ENCODE measurements around the gene NOTUM.

Gene NOTUM

DNA sequence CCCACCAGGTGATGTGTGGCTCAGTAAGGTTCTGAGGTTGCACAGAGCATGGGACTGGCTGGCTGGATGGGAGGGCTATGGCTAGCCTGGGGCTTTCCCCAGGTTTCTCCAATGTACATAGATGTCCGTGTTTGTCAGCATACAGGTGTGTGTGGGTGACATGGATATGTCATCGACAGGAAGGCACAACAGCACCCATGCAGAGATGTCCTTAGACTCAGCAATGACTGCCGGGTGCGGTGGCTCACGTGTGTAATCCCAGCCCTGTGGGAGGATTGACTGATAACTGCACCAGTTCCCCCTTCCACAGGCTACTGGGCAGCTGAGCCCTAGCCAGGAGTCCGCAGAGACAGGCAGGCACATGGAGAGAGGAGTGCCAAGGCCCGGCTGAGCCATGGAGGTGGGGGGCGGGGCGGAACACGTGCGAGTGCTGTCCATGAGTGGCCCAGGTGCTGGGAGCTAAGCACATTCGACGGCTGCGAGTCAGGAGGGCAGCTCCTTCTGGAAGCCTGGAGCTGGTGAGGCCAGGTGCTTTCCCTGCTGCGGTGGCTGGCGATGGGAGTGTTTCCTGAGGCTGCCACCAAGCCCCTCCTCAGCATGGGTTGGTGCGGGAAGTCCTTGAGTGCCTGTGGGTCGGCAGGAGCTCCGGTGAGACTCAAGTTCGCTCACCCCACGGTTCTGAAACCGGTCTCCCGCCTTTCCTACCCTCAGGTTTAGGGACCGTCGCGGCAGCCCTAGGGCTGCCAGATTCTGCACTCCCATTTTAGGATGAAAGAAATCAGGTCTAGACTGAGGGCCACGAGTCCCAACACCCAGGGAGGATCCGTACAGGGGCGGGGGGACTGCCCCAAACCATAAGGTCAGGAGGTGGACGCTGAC, 15.6 kb upstream of the NOTUM start:
- WGBS (ENCODE audit: insufficient coverage, insufficient read length): no CpG with 5 or more reads among the region's 30 CpGs
- Histone ChIP-seq H3K36me3 (ENCODE audit: control insufficient read depth, insufficient read depth, low read length) (0 out of 2 replicates have a peak, but pooled peaks cover 2% of the 10 kb centered on the region), H3K27me3 (ENCODE audit: control insufficient read depth, insufficient read depth, low read length) (no peaks in the 10 kb centered on the region; the same call in 1 of the 2 replicates), H3K4me1 (ENCODE audit: control insufficient read depth, insufficient read depth, low read length) (no peaks in the 10 kb centered on the region), H3K4me3 (ENCODE audit: low read length) (peak overlapping the region; percentile 77; the same call in 1 of the 2 replicates), H3K9me3 (ENCODE audit: control insufficient read depth, insufficient read depth, low read length) (no peaks in the 10 kb centered on the region), H3K27ac (ENCODE audit: low read length) (no peak overlapping the region)
- no peak for DNase-seq (ENCODE audit: low read depth, low spot score)

DNA sequence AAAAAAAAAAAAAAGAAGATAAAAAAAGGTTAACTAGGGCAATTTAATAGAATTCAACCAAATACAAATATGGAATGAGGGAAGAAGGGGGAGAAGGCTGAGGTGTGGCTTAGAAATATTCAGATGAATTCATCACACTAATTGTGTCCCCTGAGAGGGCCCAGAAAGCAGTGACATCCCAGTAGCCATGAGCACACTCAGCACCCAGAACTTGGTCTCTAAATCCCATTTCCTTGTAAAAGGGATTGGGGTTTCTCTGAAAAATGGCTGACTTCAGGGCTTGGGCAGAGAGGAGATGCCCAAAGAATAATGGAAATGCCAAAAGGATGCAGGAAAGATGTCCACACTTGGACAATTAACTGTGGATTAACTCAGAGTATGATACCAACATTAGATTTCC, 12.4 kb upstream of the NOTUM start:
- H3K36me3 ChIP-seq (ENCODE audit: control insufficient read depth, insufficient read depth, low read length): no peaks in the 10 kb centered on the region
- H3K4me1 ChIP-seq (ENCODE audit: control insufficient read depth, insufficient read depth, low read length): no peaks in the 10 kb centered on the region
- no peaks in the 10 kb centered on the region for H3K9me3 ChIP-seq (ENCODE audit: control insufficient read depth, insufficient read depth, low read length)

DNA sequence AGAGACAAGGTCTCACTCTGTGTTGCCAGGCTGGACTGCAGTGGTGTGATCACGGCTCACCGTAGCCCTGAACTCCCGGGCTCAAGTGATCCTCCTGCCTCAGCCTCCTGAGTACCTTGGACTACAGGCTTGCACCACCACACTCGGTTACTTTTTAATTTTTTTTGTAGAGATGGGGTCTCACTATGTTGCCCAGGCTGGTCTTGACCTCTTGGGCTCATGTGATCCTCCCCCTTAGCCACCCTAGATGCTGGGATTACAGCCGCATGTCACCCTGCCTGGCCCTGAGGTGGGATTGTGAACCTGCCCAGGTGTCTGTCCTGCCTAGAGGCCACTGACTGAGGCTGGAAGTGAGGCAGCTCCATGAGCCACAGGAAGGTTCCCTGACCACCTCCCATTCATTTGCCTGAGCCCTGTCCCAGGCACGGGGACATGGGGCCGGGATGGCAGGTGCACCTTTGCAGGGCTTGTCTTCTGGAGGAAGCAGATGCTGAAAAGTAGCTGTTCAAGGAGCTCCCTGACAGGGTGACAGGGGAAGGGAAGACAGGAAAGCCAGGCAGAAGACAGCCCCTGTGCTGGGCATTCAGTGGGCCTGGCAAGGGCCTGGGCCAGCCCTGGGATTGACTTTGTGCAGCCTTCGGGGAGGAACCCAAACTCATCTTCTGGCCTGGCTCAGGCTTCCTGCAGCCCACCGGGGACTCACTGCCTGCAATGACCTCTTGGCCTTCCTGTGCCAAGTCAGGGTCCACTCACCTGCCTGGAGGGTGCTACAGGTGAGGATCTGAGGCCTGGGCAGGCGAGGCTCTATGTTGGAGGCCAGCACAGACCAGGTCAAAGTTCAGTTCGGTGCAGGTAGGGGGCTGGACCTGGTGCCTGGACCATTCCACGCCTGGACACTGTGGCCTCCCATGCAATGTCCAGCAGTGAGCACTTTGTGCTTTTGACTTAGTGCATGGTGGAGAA, 8.1 kb upstream of the NOTUM start:
- H3K27me3 ChIP-seq (ENCODE audit: control insufficient read depth, insufficient read depth, low read length): no peaks in the 10 kb centered on the region
- peaks cover 13% of the 10 kb centered on the region for H3K4me1 ChIP-seq (ENCODE audit: control insufficient read depth, insufficient read depth, low read length)
- no peak overlapping the region for H3K27ac ChIP-seq (ENCODE audit: low read length)
- WGBS (ENCODE audit: insufficient coverage, insufficient read length): no CpG with 5 or more reads among the region's 12 CpGs
- DNase-seq (ENCODE audit: low read depth, low spot score): no peak
- H3K36me3 ChIP-seq (ENCODE audit: control insufficient read depth, insufficient read depth, low read length): no peaks in the 10 kb centered on the region
- H3K9me3 ChIP-seq (ENCODE audit: control insufficient read depth, insufficient read depth, low read length): no peaks in the 10 kb centered on the region
- H3K4me3 ChIP-seq (ENCODE audit: low read length): no peak overlapping the region

More for the DNA sequence above, 12.4 kb upstream of the NOTUM start:
- Histone ChIP-seq H3K27me3 (ENCODE audit: control insufficient read depth, insufficient read depth, low read length) (no peaks in the 10 kb centered on the region; the same call in 1 of the 2 replicates), H3K27ac (ENCODE audit: low read length) (no peak overlapping the region), H3K4me3 (ENCODE audit: low read length) (no peak overlapping the region)
- DNase-seq (ENCODE audit: low read depth, low spot score): no peak

DNA sequence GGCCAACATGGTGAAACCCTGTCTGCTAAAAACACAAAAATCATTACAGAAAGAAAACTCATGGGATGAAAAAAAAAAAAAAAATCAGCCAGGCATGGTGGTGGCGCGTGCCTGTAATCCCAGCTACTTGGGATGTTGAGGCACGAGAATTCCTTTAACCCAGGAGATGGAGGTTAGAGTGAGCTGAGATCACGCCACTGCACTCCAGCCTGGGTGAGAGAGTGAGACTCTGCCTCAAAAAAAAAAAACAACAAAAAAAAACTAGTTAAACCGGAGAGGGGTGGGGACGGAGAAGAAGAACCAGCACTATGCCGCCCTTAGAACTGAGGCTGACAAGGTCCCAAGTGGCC, 7.4 kb upstream of the NOTUM start:
- no peak overlapping the region for H3K27ac ChIP-seq (ENCODE audit: low read length)
- WGBS (ENCODE audit: insufficient coverage, insufficient read length): no CpG with 5 or more reads among the region's 7 CpGs
- no peaks in the 10 kb centered on the region for H3K9me3 ChIP-seq (ENCODE audit: control insufficient read depth, insufficient read depth, low read length)
- H3K27me3 ChIP-seq (ENCODE audit: control insufficient read depth, insufficient read depth, low read length): no peaks in the 10 kb centered on the region
- no peak for DNase-seq (ENCODE audit: low read depth, low spot score)
- peaks cover 13% of the 10 kb centered on the region for H3K4me1 ChIP-seq (ENCODE audit: control insufficient read depth, insufficient read depth, low read length)
- no peak overlapping the region for H3K4me3 ChIP-seq (ENCODE audit: low read length)
- H3K36me3 ChIP-seq (ENCODE audit: control insufficient read depth, insufficient read depth, low read length): no peaks in the 10 kb centered on the region

DNA sequence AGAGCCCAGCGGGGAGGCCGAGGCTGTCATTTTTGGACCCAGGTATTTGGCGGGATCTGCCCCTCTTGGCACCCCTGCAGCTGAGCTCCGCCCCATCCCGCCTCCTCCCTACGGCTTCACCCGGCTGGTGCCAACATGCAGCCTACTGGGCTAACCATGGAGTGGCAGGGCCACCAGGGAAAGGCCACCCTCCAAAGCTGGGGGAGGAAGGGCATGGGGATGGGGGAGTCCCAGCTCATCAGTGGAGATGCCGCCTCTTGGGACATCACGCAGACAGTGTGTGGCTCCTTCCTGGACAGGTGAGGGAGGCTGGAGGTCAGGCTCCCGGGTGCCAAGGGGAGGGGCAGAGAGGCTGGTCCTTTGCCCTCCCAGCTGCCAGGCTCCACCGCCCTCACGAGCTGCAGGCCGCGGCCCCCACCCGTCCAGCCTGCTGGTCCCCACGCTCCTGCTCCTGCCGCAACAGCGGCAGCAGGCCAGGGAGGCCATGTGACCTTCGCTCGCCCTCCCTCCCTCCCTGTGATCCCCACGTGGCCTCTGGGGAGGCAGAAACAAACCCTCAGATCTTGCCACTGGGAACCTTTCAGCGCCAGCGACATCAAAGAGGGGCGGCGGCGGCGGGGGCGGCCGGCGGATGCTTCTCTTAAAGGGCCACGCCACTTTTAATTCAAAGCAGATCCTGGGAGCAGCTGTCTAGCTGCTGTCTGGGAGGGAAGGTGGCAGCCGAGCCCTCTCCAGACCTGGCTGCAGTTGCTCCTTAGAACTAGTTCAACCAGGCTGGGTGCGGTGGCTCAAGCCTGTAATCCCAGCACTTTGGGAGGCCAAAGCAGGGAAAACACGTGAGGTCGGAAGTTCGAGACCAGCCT, 6.8 kb upstream of the NOTUM start:
- no peaks in the 10 kb centered on the region for H3K36me3 ChIP-seq (ENCODE audit: control insufficient read depth, insufficient read depth, low read length)
- H3K9me3 ChIP-seq (ENCODE audit: control insufficient read depth, insufficient read depth, low read length): no peaks in the 10 kb centered on the region
- no CpG with 5 or more reads among the region's 36 CpGs for WGBS (ENCODE audit: insufficient coverage, insufficient read length)
- no peak overlapping the region for H3K4me3 ChIP-seq (ENCODE audit: low read length)
- no peak for DNase-seq (ENCODE audit: low read depth, low spot score)
- H3K27ac ChIP-seq (ENCODE audit: low read length): no peak overlapping the region
- peaks cover 5% of the 10 kb centered on the region for H3K27me3 ChIP-seq (ENCODE audit: control insufficient read depth, insufficient read depth, low read length)
- peaks cover 13% of the 10 kb centered on the region for H3K4me1 ChIP-seq (ENCODE audit: control insufficient read depth, insufficient read depth, low read length)

DNA sequence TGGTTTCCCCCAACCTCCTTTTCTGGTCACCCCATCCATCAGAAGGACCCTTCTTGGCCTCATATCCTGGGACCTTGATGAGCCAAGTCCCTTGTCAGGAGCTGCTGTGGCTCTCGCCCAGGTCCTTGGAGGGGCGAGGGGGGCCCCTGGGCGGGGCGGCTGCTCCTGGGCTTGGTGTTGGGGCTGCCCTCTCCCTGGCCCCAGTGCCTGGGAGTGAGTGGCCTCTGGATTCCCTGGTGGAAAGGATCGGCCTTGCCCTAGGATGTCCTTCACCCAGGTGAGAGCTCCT, 6.2 kb upstream of the NOTUM start:
- H3K9me3 ChIP-seq (ENCODE audit: control insufficient read depth, insufficient read depth, low read length): no peaks in the 10 kb centered on the region
- no peak for DNase-seq (ENCODE audit: low read depth, low spot score)
- peaks cover 10% of the 10 kb centered on the region for H3K27me3 ChIP-seq (ENCODE audit: control insufficient read depth, insufficient read depth, low read length)
- no peak overlapping the region for H3K4me3 ChIP-seq (ENCODE audit: low read length)
- no CpG with 5 or more reads among the region's 5 CpGs for WGBS (ENCODE audit: insufficient coverage, insufficient read length)
- H3K27ac ChIP-seq (ENCODE audit: low read length): no peak overlapping the region
- H3K4me1 ChIP-seq (ENCODE audit: control insufficient read depth, insufficient read depth, low read length): peaks cover 13% of the 10 kb centered on the region
- H3K36me3 ChIP-seq (ENCODE audit: control insufficient read depth, insufficient read depth, low read length): no peaks in the 10 kb centered on the region

DNA sequence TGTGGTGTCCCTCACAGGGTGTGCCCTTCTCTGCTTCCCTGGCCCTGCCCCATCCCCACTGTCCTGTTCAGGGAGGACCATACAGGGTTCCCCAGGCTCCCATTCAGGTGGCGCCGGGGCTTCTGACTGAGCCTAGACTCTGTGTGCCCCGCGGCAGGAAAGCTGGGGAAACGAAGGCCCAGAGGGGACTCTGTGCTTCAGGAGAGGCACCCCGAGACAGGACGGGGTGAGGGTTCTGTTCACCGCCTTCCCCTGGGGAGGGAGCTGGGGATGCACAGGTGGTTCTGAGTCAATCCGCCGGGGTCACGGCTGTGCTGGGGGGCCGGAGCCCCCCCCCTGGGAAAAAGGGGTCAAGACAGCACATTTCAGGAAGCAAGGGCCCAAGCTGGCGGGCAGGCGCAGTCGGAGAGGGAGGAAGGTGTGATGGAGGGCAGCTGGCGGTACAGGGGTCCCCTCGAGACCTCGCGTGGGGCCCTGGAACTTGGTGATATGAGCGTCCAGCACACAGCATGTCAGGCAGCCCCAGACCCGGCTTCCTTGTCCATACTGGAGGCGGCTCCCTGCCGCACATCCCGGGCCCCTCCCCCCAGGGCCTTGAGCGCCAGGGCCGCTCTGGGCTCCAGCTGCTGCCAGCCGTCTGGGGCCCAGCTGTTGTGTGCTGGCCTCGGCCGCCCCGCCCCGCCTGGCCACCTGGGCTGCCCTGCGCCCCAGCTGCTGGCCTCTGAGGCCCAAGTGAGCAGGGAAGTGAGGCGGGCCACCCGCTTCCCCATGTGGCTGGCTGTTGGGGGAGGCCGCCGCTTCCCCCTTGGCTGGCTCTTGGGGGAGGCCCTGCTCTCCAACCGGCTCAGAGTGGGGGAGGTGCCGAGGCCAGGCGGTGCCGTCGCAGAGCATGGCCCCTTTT, 5.6 kb upstream of the NOTUM start:
- no peak overlapping the region for H3K4me3 ChIP-seq (ENCODE audit: low read length)
- H3K9me3 ChIP-seq (ENCODE audit: control insufficient read depth, insufficient read depth, low read length): no peaks in the 10 kb centered on the region
- peaks cover 13% of the 10 kb centered on the region for H3K4me1 ChIP-seq (ENCODE audit: control insufficient read depth, insufficient read depth, low read length)
- DNase-seq (ENCODE audit: low read depth, low spot score): no peak
- no CpG with 5 or more reads among the region's 41 CpGs for WGBS (ENCODE audit: insufficient coverage, insufficient read length)
- no peak overlapping the region for H3K27ac ChIP-seq (ENCODE audit: low read length)
- H3K27me3 ChIP-seq (ENCODE audit: control insufficient read depth, insufficient read depth, low read length): peaks cover 13% of the 10 kb centered on the region
- H3K36me3 ChIP-seq (ENCODE audit: control insufficient read depth, insufficient read depth, low read length): no peaks in the 10 kb centered on the region

DNA sequence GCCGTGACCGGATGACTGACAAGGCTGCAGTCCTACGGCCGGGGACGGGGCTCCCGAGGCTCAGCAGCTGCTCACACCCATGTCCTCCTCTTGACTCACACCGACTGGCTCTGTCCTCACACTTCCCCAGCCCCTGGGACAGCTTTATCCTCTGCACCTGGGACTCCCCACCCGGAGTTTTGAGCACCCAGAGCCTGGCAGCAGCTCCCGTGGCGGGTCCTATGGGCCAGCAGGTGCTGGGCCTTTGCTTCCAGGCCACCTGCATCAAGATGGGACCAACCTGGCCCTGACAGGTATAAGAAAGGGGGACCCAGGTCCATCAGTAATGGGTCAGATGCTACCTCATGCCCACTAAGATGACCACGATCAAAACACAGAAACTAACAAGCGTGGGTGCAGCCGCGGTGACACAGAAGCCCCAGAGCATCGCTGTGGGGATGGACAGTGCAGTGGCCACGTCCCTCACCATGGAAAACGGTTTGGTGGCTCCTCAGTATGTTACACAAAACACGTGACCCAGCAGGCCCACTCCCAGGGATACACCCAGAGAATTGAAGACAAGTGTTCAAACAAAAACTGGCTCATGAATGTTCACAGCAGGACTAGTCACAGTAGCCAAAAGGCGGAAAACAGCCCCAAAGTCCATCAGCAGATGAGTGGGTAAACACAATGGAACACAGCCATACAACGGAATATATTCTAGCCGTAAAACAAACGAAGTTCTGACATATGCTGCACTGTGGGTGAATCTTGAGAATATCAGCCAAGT, 3.3 kb upstream of the NOTUM start:
- no CpG with 5 or more reads among the region's 22 CpGs for WGBS (ENCODE audit: insufficient coverage, insufficient read length)
- no peak for DNase-seq (ENCODE audit: low read depth, low spot score)
- Histone ChIP-seq H3K4me1 (ENCODE audit: control insufficient read depth, insufficient read depth, low read length) (peaks cover 13% of the 10 kb centered on the region), H3K9me3 (ENCODE audit: control insufficient read depth, insufficient read depth, low read length) (no peaks in the 10 kb centered on the region), H3K36me3 (ENCODE audit: control insufficient read depth, insufficient read depth, low read length) (no peaks in the 10 kb centered on the region; the same call in 1 of the 2 replicates), H3K4me3 (ENCODE audit: low read length) (no peak overlapping the region), H3K27me3 (ENCODE audit: control insufficient read depth, insufficient read depth, low read length) (peaks cover 24% of the 10 kb centered on the region), H3K27ac (ENCODE audit: low read length) (no peak overlapping the region)
